NCI-H146 treated with DMSO at 0.1 percent for 48 hours (cell line): ENCODE data around the gene LRIT3.
"Not testable (repeated sequence)": the region's sequence is repeated elsewhere in the genome, so short reads cannot be mapped to it uniquely, and the experiment has no call there.

Experiments used
- DNase-seq: peaks from one replicate; lab custom pipeline; 2025; ENCODE audit not compliant: unreplicated experiment; lab: John Stamatoyannopoulos, UW

The LRIT3 gene

GRCh38 chr4:109846395-109847098 lies 1.4 kb upstream of the LRIT3 start:
- no peak for DNase-seq

- DNase-seq = no peak
Measured at GRCh38 chr4:109848501-109848900, 594 bp downstream of the LRIT3 start.

- DNase-seq = no peak
Measured at GRCh38 chr4:109850601-109851000, 2.7 kb downstream of the LRIT3 start.

GRCh38 chr4:109859426-109860300 lies 11.8 kb downstream of the LRIT3 start:
- not testable (repeated sequence) for DNase-seq

GRCh38 chr4:109861271-109861670 lies 13.4 kb downstream of the LRIT3 start:
- no peak for DNase-seq

- DNase-seq = no peak
Measured at GRCh38 chr4:109861916-109862511, 14.1 kb downstream of the LRIT3 start.

- no peak for DNase-seq
Measured at GRCh38 chr4:109864134-109864533, 16.2 kb downstream of the LRIT3 start.

GRCh38 chr4:109870061-109870460 lies 22.2 kb downstream of the LRIT3 start:
- DNase-seq = no peak

- no peak for DNase-seq
Measured at GRCh38 chr4:109872065-109872464, 24.2 kb downstream of the LRIT3 start.

GRCh38 chr4:109872950-109873656 lies 25.2 kb downstream of the LRIT3 start:
- no peak for DNase-seq

GRCh38 chr4:109873791-109874514 lies 26.0 kb downstream of the LRIT3 start:
- no peak for DNase-seq

- no peak for DNase-seq
Measured at GRCh38 chr4:109875106-109875505, 27.2 kb downstream of the LRIT3 start.

GRCh38 chr4:109875553-109875952 lies 27.6 kb downstream of the LRIT3 start:
- DNase-seq = not testable (repeated sequence)

GRCh38 chr4:109876634-109877265 lies 28.8 kb downstream of the LRIT3 start:
- DNase-seq = no peak

- no peak for DNase-seq
Measured at GRCh38 chr4:109877400-109877799, 29.5 kb downstream of the LRIT3 start.

- no peak for DNase-seq
Measured at GRCh38 chr4:109878355-109878754, 30.4 kb downstream of the LRIT3 start.

- no peak for DNase-seq
Measured at GRCh38 chr4:109879081-109879480, 31.2 kb downstream of the LRIT3 start.

GRCh38 chr4:109879636-109880314 lies 31.9 kb downstream of the LRIT3 start:
- DNase-seq = no peak

GRCh38 chr4:109886303-109886702 lies 38.4 kb downstream of the LRIT3 start:
- no peak for DNase-seq

GRCh38 chr4:109887071-109887470 lies 39.2 kb downstream of the LRIT3 start:
- no peak for DNase-seq
